IMR-90 (cell line): ENCODE results near the gene GHR. TPM values are rescaled to one million over a fixed set of nuclear protein-coding genes. Genes with fewer than 3 reads are reported as not detected.

ENCODE experiments used
- ATAC-seq: fragments of 200-7000 bp; cut with Tn5 transposase; 2 replicates; pipeline ENCODE4 v1.9.1; 2020; ENCODE audit warnings: low read depth, mild to moderate bottlenecking, moderate library complexity
- BruUV-seq: library from RNA; stranded (reverse); fragments of 400-500 nt; replicated peaks from 2 replicates; lab custom pipeline; 2021; lab: Mats Ljungman, UMichigan
- CTCF ChIA-PET: fragments of 300-600 bp; formaldehyde crosslinking; extraction: SDS; loops from one replicate; lab custom pipeline; 2021; ENCODE audit warnings: antibody characterized with exemption; lab: Yijun Ruan, JAX
- POLR2A ChIA-PET: fragments of 300-600 bp; sonication (Branson Sonifier 250); formaldehyde crosslinking; loops from one replicate; lab custom pipeline; 2022; ENCODE audit warnings: antibody characterized with exemption; ENCODE audit not compliant: unreplicated experiment; lab: Charles Lee
- DNase-seq: peaks from one replicate; pipeline ENCODE4 v3.0.0; 2013
- H2AFZ ChIP-seq: replicated peaks from 2 replicates; pipeline ENCODE3; 2013; ENCODE audit warnings: low read length, mild to moderate bottlenecking; ENCODE audit not compliant: poor library complexity
- H2AK5ac ChIP-seq: 2 replicates; pipeline ENCODE4 v1.6.1; 2013; ENCODE audit warnings: low read depth, low read length, inconsistent platforms
- H2AK9ac ChIP-seq: replicated peaks from 2 replicates; pipeline ENCODE3; 2013; ENCODE audit warnings: mild to moderate bottlenecking, low read depth, low read length, moderate library complexity; ENCODE audit not compliant: poor library complexity
- H2BK120ac ChIP-seq: 2 replicates; pipeline ENCODE4 v1.6.1; 2013; ENCODE audit warnings: low read depth, low read length, inconsistent platforms
- H2BK15ac ChIP-seq: 3 replicates; pipeline ENCODE4 v1.6.1; 2013; ENCODE audit warnings: low read depth, low read length, inconsistent platforms
- H2BK20ac ChIP-seq: 2 replicates; pipeline ENCODE4 v1.6.1; 2013; ENCODE audit warnings: low read depth, mild to moderate bottlenecking, inconsistent platforms, low read length, moderate library complexity
- H2BK5ac ChIP-seq: 2 replicates; pipeline ENCODE4 v1.6.1; 2013; ENCODE audit warnings: mild to moderate bottlenecking, low read depth, low read length, inconsistent platforms; ENCODE audit not compliant: poor library complexity, severe bottlenecking
- H3K14ac ChIP-seq: replicated peaks from 2 replicates; pipeline ENCODE4 v1.6.1; 2013; ENCODE audit warnings: low read depth, low read length, inconsistent platforms
- H3K18ac ChIP-seq: 2 replicates; pipeline ENCODE4 v1.6.1; 2013; ENCODE audit warnings: low read depth, low read length, control low read depth
- H3K23ac ChIP-seq: 2 replicates; pipeline ENCODE4 v1.6.1; 2013; ENCODE audit warnings: low read depth, low read length, inconsistent platforms
- H3K27ac ChIP-seq: 2 replicates; pipeline ENCODE4 v1.5.1; 2013; ENCODE audit warnings: mild to moderate bottlenecking, control low read depth, low read length; ENCODE audit not compliant: insufficient read depth
- H3K27me3 ChIP-seq: 2 replicates; pipeline ENCODE4 v1.6.1; 2013; ENCODE audit warnings: low read length; ENCODE audit not compliant: control insufficient read depth, insufficient read depth
- H3K36me3 ChIP-seq: 2 replicates; pipeline ENCODE4 v1.6.1; 2013; ENCODE audit warnings: low read length, mixed read lengths; ENCODE audit not compliant: control insufficient read depth, insufficient read depth
- H3K4ac ChIP-seq: 2 replicates; pipeline ENCODE4 v1.6.1; 2013; ENCODE audit warnings: low read depth, low read length, inconsistent platforms
- H3K4me1 ChIP-seq: 2 replicates; pipeline ENCODE4 v1.6.1; 2013; ENCODE audit warnings: low read length, mixed read lengths; ENCODE audit not compliant: control insufficient read depth, insufficient read depth
- H3K4me2 ChIP-seq: 2 replicates; pipeline ENCODE4 v1.6.1; 2013; ENCODE audit warnings: low read depth, mild to moderate bottlenecking, control low read depth, low read length, moderate library complexity
- H3K4me3 ChIP-seq: 2 replicates; pipeline ENCODE4 v1.5.1; 2013; ENCODE audit warnings: low read depth, mild to moderate bottlenecking, control low read depth, low read length, moderate library complexity; ENCODE audit not compliant: insufficient read depth
- H3K56ac ChIP-seq: 2 replicates; pipeline ENCODE4 v1.6.1; 2013; ENCODE audit warnings: low read length, inconsistent platforms; ENCODE audit not compliant: insufficient read depth; ENCODE audit errors: extremely low read depth
- H3K79me1 ChIP-seq, 2 experiments: 2 replicates each; pipeline ENCODE4 v1.6.1; 2013; ENCODE audit warnings: low read length in 2 of 2, inconsistent platforms in 1 of 2, low read depth in 1 of 2
- H3K9ac ChIP-seq: 2 replicates; pipeline ENCODE4 v1.6.1; 2013; ENCODE audit warnings: low read depth, low read length, control low read depth
- H3K9me1 ChIP-seq: 2 replicates; pipeline ENCODE4 v1.6.1; 2013; ENCODE audit warnings: low read length, inconsistent platforms; ENCODE audit not compliant: insufficient read depth
- H3K9me3 ChIP-seq: 2 replicates; pipeline ENCODE4 v1.6.1; 2013; ENCODE audit warnings: low read length; ENCODE audit not compliant: control insufficient read depth, insufficient read depth
- H4K20me1 ChIP-seq: 2 replicates; pipeline ENCODE4 v1.6.1; 2013; ENCODE audit warnings: low read length, inconsistent platforms; ENCODE audit not compliant: insufficient read depth
- H4K5ac ChIP-seq: 2 replicates; pipeline ENCODE4 v1.6.1; 2013; ENCODE audit warnings: mild to moderate bottlenecking, low read depth, low read length, control low read depth
- H4K8ac ChIP-seq, 2 experiments: 2 replicates each; pipeline ENCODE4 v1.6.1; 2013; ENCODE audit warnings: low read depth in 2 of 2, low read length in 2 of 2, control low read depth in 1 of 2, inconsistent platforms in 1 of 2
- H4K91ac ChIP-seq: 2 replicates; pipeline ENCODE4 v1.6.1; 2013; ENCODE audit warnings: low read depth, low read length, inconsistent platforms; ENCODE audit not compliant: insufficient read depth
- BHLHE40 ChIP-seq: fragments of 150-350 bp; IDR thresholded peaks from 2 replicates; pipeline ENCODE4 v1.6.1; 2016; ENCODE audit warnings: mild to moderate bottlenecking, low read depth, low read length
- CEBPB ChIP-seq: IDR thresholded peaks from 2 replicates; pipeline ENCODE4 v1.6.1; 2012; ENCODE audit warnings: low read depth, low read length, improper control_type of control experiment
- CHD1 ChIP-seq: IDR thresholded peaks from 2 replicates; pipeline ENCODE4 v1.6.1; 2012; ENCODE audit warnings: low read depth, low read length, improper control_type of control experiment
- FOS ChIP-seq: fragments of 150-350 bp; IDR thresholded peaks from 2 replicates; pipeline ENCODE4 v1.6.1; 2016; ENCODE audit warnings: low read depth, low read length
- MAFK ChIP-seq: IDR thresholded peaks from 2 replicates; pipeline ENCODE4 v1.6.1; 2012; ENCODE audit warnings: low read depth, low read length, improper control_type of control experiment
- MAZ ChIP-seq: IDR thresholded peaks from 2 replicates; pipeline ENCODE4 v1.6.1; 2012; ENCODE audit warnings: low read depth, mild to moderate bottlenecking, low read length, improper control_type of control experiment, moderate library complexity, borderline replicate concordance
- MXI1 ChIP-seq: IDR thresholded peaks from 2 replicates; pipeline ENCODE4 v1.6.1; 2012; ENCODE audit warnings: low read depth, mild to moderate bottlenecking, low read length, moderate library complexity, borderline replicate concordance
- NFE2L2 ChIP-seq: fragments of 150-350 bp; IDR thresholded peaks from 2 replicates; pipeline ENCODE4 v1.6.1; 2016; ENCODE audit warnings: low read depth, mild to moderate bottlenecking, low read length
- POLR2A ChIP-seq: IDR thresholded peaks from 2 replicates; pipeline ENCODE4 v1.6.1; 2012; ENCODE audit warnings: mild to moderate bottlenecking, low read depth, low read length
- RAD21 ChIP-seq: IDR thresholded peaks from 2 replicates; pipeline ENCODE4 v1.6.1; 2012; ENCODE audit warnings: low read length, improper control_type of control experiment
- RCOR1 ChIP-seq: IDR thresholded peaks from 2 replicates; pipeline ENCODE4 v1.6.1; 2012; ENCODE audit warnings: mild to moderate bottlenecking, low read length, improper control_type of control experiment; ENCODE audit not compliant: insufficient replicate concordance
- RFX5 ChIP-seq: IDR thresholded peaks from 2 replicates; pipeline ENCODE4 v1.8.0; 2012; ENCODE audit warnings: low read depth, mild to moderate bottlenecking, low read length, moderate library complexity
- SMC3 ChIP-seq: fragments of 150-350 bp; IDR thresholded peaks from 2 replicates; pipeline ENCODE4 v1.6.1; 2016; ENCODE audit warnings: low read depth, mild to moderate bottlenecking, antibody characterized with exemption, low read length, moderate library complexity
- WGBS, 2 experiments: methylation state at CpG; one replicate each; pipeline versions ENCODE4 v1.1.5 to v1.1.7; 2013; ENCODE audit warnings: missing lambda C conversion rate in 2 of 2; ENCODE audit not compliant: insufficient read length in 1 of 2; ENCODE audit errors: extremely low coverage in 2 of 2; 5-methylcytosine and 5-hydroxymethylcytosine counted together
- dilution Hi-C: fragments of 300-500 bp; cut with HindIII; formaldehyde crosslinking; loops from one replicate; pipeline ENCODE4 v1.14.3; 2018; ENCODE audit warnings: low sequenced_read_pairs; ENCODE audit not compliant: unreplicated experiment
- in situ Hi-C: fragments of 300-500 bp; cut with MboI; formaldehyde crosslinking; loops from 3 replicates; pipeline ENCODE4 v1.14.3; 2019; ENCODE audit warnings: low sequenced_read_pairs, inconsistent platforms, mixed read lengths
- intact Hi-C: fragments of 100-400 bp; cut with micrococcal nuclease; formaldehyde crosslinking; loops from 2 replicates; pipeline ENCODE4 v1.10.0; 2022
- polyA plus RNA-seq, 3 experiments: library from polyadenylated mRNA; depleted of rRNA; stranded (reverse); fragments of >200 nt; gene quantifications; 2 replicates each; pipeline ENCODE4 v1.2.3, GENCODE V29; 2012; ENCODE audit warnings: low replicate concordance in 1 of 3
- total RNA-seq: library from RNA; depleted of rRNA; stranded (reverse); fragments of >200 nt; gene quantifications from 2 replicates; pipeline ENCODE4 v1.2.3, GENCODE V29; 2012
- TF ChIP-seq, protein P1 (sequence below): fragments of 150-350 bp; IDR thresholded peaks from 2 replicates; pipeline ENCODE4 v1.6.1; 2017; ENCODE audit warnings: mild to moderate bottlenecking, antibody characterized with exemption, low read length, low read depth
- TF ChIP-seq, protein P2 (sequence below): fragments of 150-350 bp; IDR thresholded peaks from 2 replicates; pipeline ENCODE4 v1.6.1; 2016; ENCODE audit warnings: low read depth, mild to moderate bottlenecking, low read length, moderate library complexity, borderline replicate concordance
- TF ChIP-seq, protein P3 (sequence below): conservative IDR thresholded peaks from 2 replicates; pipeline ENCODE4 v1.5.1; 2012; ENCODE audit warnings: mild to moderate bottlenecking, low read depth, low read length, improper control_type of control experiment

GHR gene
- total and polyA plus RNA-seq, 2 of the 4 experiments (the other 2 are of a cell fraction), result 0.36 to 1.1 TPM

- no peak overlapping the region for H3K14ac ChIP-seq
- dilution Hi-C loops (no loop called here), intact Hi-C loops (no loop called here), in situ Hi-C loops (loop anchor here (25.0 kb wide), 1 partner anchor 730 kb away; the partner anchor contains the start of gene OXCT1)
- H3K9me1 ChIP-seq, result no peaks in the 10 kb centered on the region
- H3K4me1 ChIP-seq, result no peaks in the 10 kb centered on the region
- no peak overlapping the region for H3K23ac ChIP-seq
- no peak overlapping the region for H2AK9ac ChIP-seq
- no peak overlapping the region for H3K18ac ChIP-seq
- no peaks in the 10 kb centered on the region for H3K36me3 ChIP-seq
- H4K5ac ChIP-seq, result no peak overlapping the region
- BruUV-seq, result no TSS peak
- no peaks in the 10 kb centered on the region for H3K9me3 ChIP-seq
- H3K4me2 ChIP-seq, result no peak overlapping the region
- H2BK20ac ChIP-seq, result no peak overlapping the region
- no peak overlapping the region for H2AFZ ChIP-seq
- TF ChIP-seq MXI1 (no peak), RFX5 (no peak), CEBPB (no peak), BHLHE40 (no peak), CHD1 (no peak), RAD21 (no peak), POLR2A (no peak), MAFK (no peak), RCOR1 (no peak), MAZ (no peak), FOS (no peak), SMC3 (no peak), NFE2L2 (no peak)
- TF ChIP-seq, protein P1, sequence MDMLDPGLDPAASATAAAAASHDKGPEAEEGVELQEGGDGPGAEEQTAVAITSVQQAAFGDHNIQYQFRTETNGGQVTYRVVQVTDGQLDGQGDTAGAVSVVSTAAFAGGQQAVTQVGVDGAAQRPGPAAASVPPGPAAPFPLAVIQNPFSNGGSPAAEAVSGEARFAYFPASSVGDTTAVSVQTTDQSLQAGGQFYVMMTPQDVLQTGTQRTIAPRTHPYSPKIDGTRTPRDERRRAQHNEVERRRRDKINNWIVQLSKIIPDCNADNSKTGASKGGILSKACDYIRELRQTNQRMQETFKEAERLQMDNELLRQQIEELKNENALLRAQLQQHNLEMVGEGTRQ, result no peak
- TF ChIP-seq, protein P2, sequence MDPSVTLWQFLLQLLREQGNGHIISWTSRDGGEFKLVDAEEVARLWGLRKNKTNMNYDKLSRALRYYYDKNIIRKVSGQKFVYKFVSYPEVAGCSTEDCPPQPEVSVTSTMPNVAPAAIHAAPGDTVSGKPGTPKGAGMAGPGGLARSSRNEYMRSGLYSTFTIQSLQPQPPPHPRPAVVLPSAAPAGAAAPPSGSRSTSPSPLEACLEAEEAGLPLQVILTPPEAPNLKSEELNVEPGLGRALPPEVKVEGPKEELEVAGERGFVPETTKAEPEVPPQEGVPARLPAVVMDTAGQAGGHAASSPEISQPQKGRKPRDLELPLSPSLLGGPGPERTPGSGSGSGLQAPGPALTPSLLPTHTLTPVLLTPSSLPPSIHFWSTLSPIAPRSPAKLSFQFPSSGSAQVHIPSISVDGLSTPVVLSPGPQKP, result no peak
- TF ChIP-seq, protein P3, sequence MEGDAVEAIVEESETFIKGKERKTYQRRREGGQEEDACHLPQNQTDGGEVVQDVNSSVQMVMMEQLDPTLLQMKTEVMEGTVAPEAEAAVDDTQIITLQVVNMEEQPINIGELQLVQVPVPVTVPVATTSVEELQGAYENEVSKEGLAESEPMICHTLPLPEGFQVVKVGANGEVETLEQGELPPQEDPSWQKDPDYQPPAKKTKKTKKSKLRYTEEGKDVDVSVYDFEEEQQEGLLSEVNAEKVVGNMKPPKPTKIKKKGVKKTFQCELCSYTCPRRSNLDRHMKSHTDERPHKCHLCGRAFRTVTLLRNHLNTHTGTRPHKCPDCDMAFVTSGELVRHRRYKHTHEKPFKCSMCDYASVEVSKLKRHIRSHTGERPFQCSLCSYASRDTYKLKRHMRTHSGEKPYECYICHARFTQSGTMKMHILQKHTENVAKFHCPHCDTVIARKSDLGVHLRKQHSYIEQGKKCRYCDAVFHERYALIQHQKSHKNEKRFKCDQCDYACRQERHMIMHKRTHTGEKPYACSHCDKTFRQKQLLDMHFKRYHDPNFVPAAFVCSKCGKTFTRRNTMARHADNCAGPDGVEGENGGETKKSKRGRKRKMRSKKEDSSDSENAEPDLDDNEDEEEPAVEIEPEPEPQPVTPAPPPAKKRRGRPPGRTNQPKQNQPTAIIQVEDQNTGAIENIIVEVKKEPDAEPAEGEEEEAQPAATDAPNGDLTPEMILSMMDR, result no peak
- H3K27ac ChIP-seq, result no peak overlapping the region
- no peak overlapping the region for H3K4ac ChIP-seq
- ChIA-PET CTCF (interaction anchor here (0.8 kb wide), 1 partner anchor 11 kb away, joined by 6 read pairs; no protein-coding TSS in a partner anchor), POLR2A (no interaction called here)
- no peak overlapping the region for H2BK15ac ChIP-seq
- H4K8ac ChIP-seq, result no peak overlapping the region
- H3K4me3 ChIP-seq, result no peak overlapping the region
- ATAC-seq (no peak), DNase-seq (no peak)
- H3K56ac ChIP-seq, result no peak overlapping the region
- no peaks in the 10 kb centered on the region for H3K27me3 ChIP-seq
- H4K20me1 ChIP-seq, result no peaks in the 10 kb centered on the region
- H4K91ac ChIP-seq, result no peak overlapping the region
- no peak overlapping the region for H2AK5ac ChIP-seq
- no peak overlapping the region for H2BK120ac ChIP-seq
- H2BK5ac ChIP-seq, result no peak overlapping the region
- no peaks in the 10 kb centered on the region for H3K79me1 ChIP-seq
- WGBS, 2 experiments, result no CpG with 5 or more reads among the region's 5 CpGs
- H3K9ac ChIP-seq, result no peak overlapping the region
These were observed 169.3 kb downstream of the GHR start for GRCh38 chr5:42592401-42593140.
